A673 (cell line): ENCODE data around the gene PRAC2. TPM values are rescaled to one million over a fixed set of nuclear protein-coding genes. Genes with fewer than 3 reads are reported as not detected.

Experiments
- BruUV-seq: library from RNA; stranded (reverse); fragments of 400-500 nt; replicated peaks from 2 replicates; lab custom pipeline; 2021; lab: Mats Ljungman, UMichigan
- CTCF ChIA-PET: fragments of 300-600 bp; sonication (Branson Sonifier 250); formaldehyde crosslinking; loops from one replicate; lab custom pipeline; 2022; ENCODE audit warnings: antibody characterized with exemption; lab: Charles Lee
- POLR2A ChIA-PET: fragments of 300-600 bp; sonication (Branson Sonifier 250); formaldehyde crosslinking; loops from one replicate; lab custom pipeline; 2022; ENCODE audit warnings: antibody characterized with exemption; ENCODE audit not compliant: low non-redundant PET; lab: Charles Lee
- DNase-seq: peaks from one replicate; pipeline ENCODE4 v3.0.0-alpha.2; 2015; ENCODE audit warnings: low spot score
- H3K27ac ChIP-seq: fragments of 200-600 bp; sonication (generic); 2 replicates; pipeline ENCODE4 v1.5.1; 2016; ENCODE audit warnings: mixed run types, low read depth, mild to moderate bottlenecking, mixed read lengths, antibody characterized with exemption, low read length; ENCODE audit not compliant: poor library complexity, severe bottlenecking
- H3K27me3 ChIP-seq: fragments of 200-600 bp; sonication (generic); replicated peaks from 2 replicates; pipeline ENCODE4 v1.6.1; 2017; ENCODE audit warnings: mixed run types, low read depth, mild to moderate bottlenecking, mixed read lengths, antibody characterized with exemption, low read length; ENCODE audit not compliant: insufficient read depth, poor library complexity
- H3K36me3 ChIP-seq: fragments of 200-600 bp; sonication (generic); 2 replicates; pipeline ENCODE4 v1.6.1; 2016; ENCODE audit warnings: mixed run types, mild to moderate bottlenecking, mixed read lengths, antibody characterized with exemption, low read length; ENCODE audit not compliant: insufficient read depth, poor library complexity, severe bottlenecking
- H3K4me1 ChIP-seq: fragments of 200-600 bp; sonication (generic); 2 replicates; pipeline ENCODE4 v1.6.1; 2017; ENCODE audit warnings: mixed run types, mild to moderate bottlenecking, mixed read lengths, antibody characterized with exemption, low read length; ENCODE audit not compliant: insufficient read depth, poor library complexity, severe bottlenecking
- H3K4me3 ChIP-seq: fragments of 200-600 bp; sonication (generic); 2 replicates; pipeline ENCODE4 v1.5.1; 2016; ENCODE audit warnings: low read depth, mixed run types, mild to moderate bottlenecking, mixed read lengths, low read length; ENCODE audit not compliant: poor library complexity, severe bottlenecking
- H3K9me3 ChIP-seq: fragments of 200-600 bp; sonication (generic); 2 replicates; pipeline ENCODE4 v1.6.1; 2016; ENCODE audit warnings: mixed run types, low read depth, mild to moderate bottlenecking, mixed read lengths, antibody characterized with exemption, low read length; ENCODE audit not compliant: poor library complexity, severe bottlenecking
- EZH2 ChIP-seq: fragments of 200-600 bp; sonication (generic); IDR thresholded peaks from 2 replicates; pipeline ENCODE4 v1.6.1; 2017; ENCODE audit warnings: borderline replicate concordance, low read depth, mild to moderate bottlenecking, mixed read lengths, antibody characterized with exemption, low read length; ENCODE audit not compliant: poor library complexity, severe bottlenecking
- intact Hi-C: fragments of 100-400 bp; cut with micrococcal nuclease; formaldehyde crosslinking; loops from one replicate; pipeline ENCODE4 v1.10.0; 2022; ENCODE audit not compliant: unreplicated experiment
- total RNA-seq: library from RNA; stranded (reverse); gene quantifications from 2 replicates; pipeline ENCODE4 v1.2.3, GENCODE V29; 2021
- TF ChIP-seq, protein P1 (sequence below): fragments of 300-800, 200-600 bp; sonication (generic); conservative IDR thresholded peaks from 2 replicates; pipeline ENCODE4 v1.5.1; 2017; ENCODE audit warnings: low read depth, mild to moderate bottlenecking, antibody characterized with exemption, low read length, moderate library complexity, mixed read lengths

The PRAC2 gene
- total RNA-seq, 1 experiment from 2014 or later = 25.5 TPM

DNA sequence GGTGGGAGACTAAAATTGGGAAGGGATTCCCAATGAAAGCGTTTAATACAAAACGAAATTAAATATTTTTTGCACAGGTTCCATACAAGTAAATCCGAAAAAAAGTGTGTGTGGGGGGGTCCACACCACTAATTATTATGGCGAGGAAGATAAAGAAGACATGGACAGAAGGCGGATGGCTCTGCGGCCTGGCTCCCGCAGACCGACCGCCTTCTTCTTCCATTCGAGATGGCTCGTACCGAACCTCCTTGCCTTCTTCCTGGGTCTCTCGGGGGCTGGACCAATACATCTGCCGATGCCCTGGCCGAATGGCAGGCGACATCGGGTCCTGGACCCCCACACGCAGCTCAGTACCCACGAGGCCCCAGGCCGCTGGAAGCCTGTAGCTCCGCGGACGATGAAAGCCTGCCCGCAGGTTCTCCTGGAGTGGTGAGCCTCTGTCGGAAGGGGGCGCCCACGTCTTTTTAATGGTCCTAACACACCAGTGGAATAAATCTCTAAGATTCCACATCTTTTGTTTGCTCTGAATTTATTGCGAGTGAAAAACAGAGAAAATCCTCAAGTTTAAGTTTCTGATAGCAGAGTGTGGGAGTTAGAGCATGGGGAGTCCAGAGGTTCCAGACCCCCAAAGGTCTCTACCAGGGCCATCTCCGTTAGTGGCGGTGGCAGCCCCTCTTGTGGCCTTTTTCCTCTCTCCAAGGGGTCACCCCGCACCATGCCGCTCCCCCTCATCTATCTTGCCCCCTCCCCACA lies 1.4 kb downstream of the PRAC2 start:
- Histone ChIP-seq H3K27me3 (no peaks in the 10 kb centered on the region), H3K36me3 (no peaks in the 10 kb centered on the region), H3K4me1 (peaks cover 32% of the 10 kb centered on the region), H3K9me3 (no peaks in the 10 kb centered on the region), H3K27ac (peak overlapping the region; percentile 98), H3K4me3 (peak overlapping the region; percentile 72)
- ChIA-PET CTCF (interaction anchor here (0.7 to 5.2 kb wide), 11 partner anchors 9 to 160 kb away, joined by 3 to 37 read pairs (median 9); no protein-coding TSS in a partner anchor), POLR2A (interaction anchor here (0.5 to 0.6 kb wide), 2 partner anchors 109 to 683 kb away, joined by 6 to 10 read pairs; partner anchors contain the start of gene HOXB8)
- no peak for TF ChIP-seq EZH2
- TF ChIP-seq, protein P1, sequence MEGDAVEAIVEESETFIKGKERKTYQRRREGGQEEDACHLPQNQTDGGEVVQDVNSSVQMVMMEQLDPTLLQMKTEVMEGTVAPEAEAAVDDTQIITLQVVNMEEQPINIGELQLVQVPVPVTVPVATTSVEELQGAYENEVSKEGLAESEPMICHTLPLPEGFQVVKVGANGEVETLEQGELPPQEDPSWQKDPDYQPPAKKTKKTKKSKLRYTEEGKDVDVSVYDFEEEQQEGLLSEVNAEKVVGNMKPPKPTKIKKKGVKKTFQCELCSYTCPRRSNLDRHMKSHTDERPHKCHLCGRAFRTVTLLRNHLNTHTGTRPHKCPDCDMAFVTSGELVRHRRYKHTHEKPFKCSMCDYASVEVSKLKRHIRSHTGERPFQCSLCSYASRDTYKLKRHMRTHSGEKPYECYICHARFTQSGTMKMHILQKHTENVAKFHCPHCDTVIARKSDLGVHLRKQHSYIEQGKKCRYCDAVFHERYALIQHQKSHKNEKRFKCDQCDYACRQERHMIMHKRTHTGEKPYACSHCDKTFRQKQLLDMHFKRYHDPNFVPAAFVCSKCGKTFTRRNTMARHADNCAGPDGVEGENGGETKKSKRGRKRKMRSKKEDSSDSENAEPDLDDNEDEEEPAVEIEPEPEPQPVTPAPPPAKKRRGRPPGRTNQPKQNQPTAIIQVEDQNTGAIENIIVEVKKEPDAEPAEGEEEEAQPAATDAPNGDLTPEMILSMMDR = peak; percentile 90
- peak; percentile 92 for DNase-seq
- TSS peak; percentile 42 for BruUV-seq
- intact Hi-C loops = loop anchor here (1.0 to 5.0 kb wide), 4 partner anchors 67 to 268 kb away; partner anchors contain the start of gene ATP5MC1

DNA sequence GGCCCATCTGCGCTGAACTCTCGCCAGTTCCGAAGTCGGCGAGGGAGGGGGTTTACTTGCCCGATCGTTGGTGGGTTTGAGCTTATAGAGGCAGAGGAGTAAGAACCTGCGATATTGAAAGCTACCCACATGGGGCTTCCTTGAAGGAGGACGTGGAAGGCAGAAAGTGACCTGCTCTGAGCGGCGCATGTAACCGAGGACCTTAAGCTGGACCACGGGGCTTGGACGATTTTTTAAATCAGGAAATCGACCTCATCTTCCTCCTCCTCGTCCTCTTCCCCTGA lies 2.0 kb downstream of the PRAC2 start:
- Histone ChIP-seq H3K4me1 (peaks cover 37% of the 10 kb centered on the region), H3K4me3 (peak overlapping the region; percentile 72), H3K27me3 (no peaks in the 10 kb centered on the region), H3K27ac (peak overlapping the region; percentile 98), H3K9me3 (no peaks in the 10 kb centered on the region), H3K36me3 (no peaks in the 10 kb centered on the region)
- ChIA-PET POLR2A (no interaction called here), CTCF (interaction anchor here (0.5 to 5.2 kb wide), 7 partner anchors 8 to 628 kb away, joined by 3 to 37 read pairs (median 8); no protein-coding TSS in a partner anchor)
- TF ChIP-seq, protein P1 = no peak
- TF ChIP-seq EZH2 = no peak
- peak; percentile 40 for DNase-seq
- no TSS peak for BruUV-seq
- intact Hi-C loops = loop anchor here (2.0 kb wide), 1 partner anchor 154 kb away; no protein-coding TSS in a partner anchor

DNA sequence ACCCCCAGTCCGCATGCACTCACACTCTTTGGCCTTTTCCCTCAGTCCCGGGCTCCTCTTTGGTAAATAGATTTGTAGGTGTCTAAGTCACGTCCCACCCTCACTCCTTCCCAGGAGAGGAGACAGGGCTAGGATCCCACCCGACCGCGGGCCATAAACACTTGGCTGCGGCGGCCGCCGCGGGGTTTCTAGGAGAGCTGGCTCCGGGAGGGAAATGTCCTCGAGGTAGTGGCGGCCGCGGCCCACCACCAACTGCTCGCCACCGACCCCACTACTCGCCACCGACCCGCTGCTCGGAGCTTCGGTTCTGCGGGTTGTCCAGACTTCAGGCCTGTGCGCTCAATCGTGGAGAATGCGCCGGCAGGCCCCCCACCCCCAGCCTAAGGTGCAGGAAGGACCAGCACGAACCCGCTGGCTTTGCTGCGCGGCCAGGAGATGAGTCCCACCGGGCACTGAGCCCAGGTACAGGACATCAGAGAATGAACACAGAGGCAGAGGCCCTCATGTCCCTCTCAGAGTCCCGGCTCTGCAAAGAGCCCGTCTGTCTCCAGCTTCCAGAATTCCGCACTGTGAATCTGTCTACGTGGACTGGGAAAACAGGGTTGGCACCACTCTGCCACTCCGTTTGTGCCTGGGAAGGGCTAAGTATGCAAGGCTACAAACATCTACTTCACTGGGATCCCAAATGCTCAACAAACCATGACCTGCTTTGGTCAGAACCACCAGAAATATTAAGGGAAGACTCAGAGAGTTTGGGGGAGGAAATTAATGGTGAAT lies 2.5 kb downstream of the PRAC2 start:
- intact Hi-C loops = loop anchor here (2.0 kb wide), 1 partner anchor 153 kb away; no protein-coding TSS in a partner anchor
- Histone ChIP-seq H3K36me3 (no peaks in the 10 kb centered on the region), H3K4me3 (peak overlapping the region; percentile 72), H3K9me3 (no peaks in the 10 kb centered on the region), H3K4me1 (peaks cover 41% of the 10 kb centered on the region), H3K27ac (peak overlapping the region; percentile 98), H3K27me3 (no peaks in the 10 kb centered on the region)
- no peak for TF ChIP-seq EZH2
- TF ChIP-seq, protein P1 = no peak
- no TSS peak for BruUV-seq
- no peak for DNase-seq
- ChIA-PET POLR2A (interaction anchor here (0.6 kb wide), 1 partner anchor 7 kb away, joined by 7 read pairs; no protein-coding TSS in a partner anchor), CTCF (interaction anchor here (0.5 to 5.2 kb wide), 7 partner anchors 8 to 628 kb away, joined by 3 to 37 read pairs (median 8); no protein-coding TSS in a partner anchor)
